Vagina (tissue), 2 donors: ENCODE measurements around the gene HTR4.

ENCODE experiments used
- CTCF ChIP-seq, 3 experiments: fragments of 450-650 bp in 2 of 3; fragments of 200-600 bp in 1 of 3; sonication (generic) in 1 of 3; IDR thresholded peaks; one replicate each; pipeline ENCODE4 v1.5.1; 2017 to 2019; ENCODE audit warnings: antibody characterized with exemption in 3 of 3, mild to moderate bottlenecking in 2 of 3, moderate library complexity in 2 of 3
- POLR2A ChIP-seq, 2 donors: fragments of 450-650 bp; IDR thresholded peaks; one replicate each; pipeline ENCODE4 v1.6.1; 2017; ENCODE audit warnings: antibody characterized with exemption in 2 of 2, mild to moderate bottlenecking in 2 of 2, moderate library complexity in 2 of 2
- POLR2AphosphoS5 ChIP-seq, 2 donors: sonication (generic); formaldehyde crosslinking; IDR thresholded peaks; one replicate each; pipeline ENCODE4 v1.9.0; 2017; ENCODE audit warnings: antibody characterized with exemption in 2 of 2, mild to moderate bottlenecking in 2 of 2, low read depth in 1 of 2; ENCODE audit not compliant: insufficient read depth in 1 of 2

GRCh38 chr5:148645527-148645926, 8.8 kb downstream of the HTR4 start:
- TF ChIP-seq POLR2AphosphoS5 (IDR thresholded peaks at IDR 0.05; ENCODE audit: insufficient read depth in 1 of 2, low read depth in 1 of 2) (no peak), CTCF (IDR thresholded peaks at IDR 0.05) (no peak), POLR2A (IDR thresholded peaks at IDR 0.05) (no peak)
